WTC11 (cell line): ENCODE results near the gene STAMBP. TPM values are rescaled to one million over a fixed set of nuclear protein-coding genes. Genes with fewer than 3 reads are reported as not detected.

ENCODE experiments used
- ATAC-seq: fragments of 200-7000 bp; cut with Tn5 transposase; 2 replicates; pipeline ENCODE4 v1.10.0; 2021; ENCODE audit warnings: mild to moderate bottlenecking, moderate library complexity
- CTCF ChIA-PET: fragments of 300-600 bp; sonication (Branson Sonifier 250); formaldehyde crosslinking; loops from one replicate; lab custom pipeline; 2021; ENCODE audit warnings: antibody characterized with exemption; lab: Charles Lee
- POLR2A ChIA-PET: fragments of 350-600 bp; sonication (Branson Sonifier 250); formaldehyde crosslinking; loops from one replicate; lab custom pipeline; 2021; ENCODE audit warnings: antibody characterized with exemption; lab: Charles Lee
- DNase-seq: peaks from one replicate; pipeline ENCODE4 v3.0.0; 2021; ENCODE audit warnings: low spot score
- H3K27ac Mint-ChIP-seq: 2 replicates; pipeline ENCODE4 v1.8.0; 2021; ENCODE audit warnings: mixed read lengths
- H3K27me3 Mint-ChIP-seq: 2 replicates; pipeline ENCODE4 v1.8.0; 2021; ENCODE audit warnings: low read depth, mild to moderate bottlenecking, moderate library complexity, mixed read lengths
- H3K36me3 Mint-ChIP-seq: 2 replicates; pipeline ENCODE4 v1.8.0; 2021; ENCODE audit warnings: mixed read lengths
- H3K4me1 Mint-ChIP-seq: 2 replicates; pipeline ENCODE4 v1.8.0; 2022; ENCODE audit warnings: mixed read lengths
- H3K4me3 Mint-ChIP-seq: 2 replicates; pipeline ENCODE4 v1.8.0; 2021; ENCODE audit warnings: mild to moderate bottlenecking, moderate library complexity, mixed read lengths
- H3K9me3 Mint-ChIP-seq: 2 replicates; pipeline ENCODE4 v1.8.0; 2021; ENCODE audit warnings: mixed read lengths
- FOXK1 ChIP-seq: sonication (generic); formaldehyde crosslinking; IDR thresholded peaks from 2 replicates; pipeline ENCODE4 v1.8.0; 2022; ENCODE audit warnings: mild to moderate bottlenecking, moderate library complexity, missing genetic modification reagents
- JAZF1 ChIP-seq: fragments of 250-450 bp; sonication (Bioruptor Pico); IDR thresholded peaks from 2 replicates; pipeline ENCODE4 v1.9.0; 2021; ENCODE audit warnings: moderate library complexity, mild to moderate bottlenecking, inconsistent platforms
- JUN ChIP-seq: sonication (generic); formaldehyde crosslinking; IDR thresholded peaks from 2 replicates; pipeline ENCODE4 v1.8.0; 2023; ENCODE audit warnings: mild to moderate bottlenecking, missing genetic modification reagents
- NFYB ChIP-seq: sonication (generic); formaldehyde crosslinking; conservative IDR thresholded peaks from 2 replicates; pipeline ENCODE4 v1.8.0; 2022; ENCODE audit warnings: low read depth, missing genetic modification reagents
- NR1H2 ChIP-seq: sonication (generic); formaldehyde crosslinking; IDR thresholded peaks from 2 replicates; pipeline ENCODE4 v1.9.0; 2021; ENCODE audit warnings: mild to moderate bottlenecking, moderate library complexity, missing genetic modification reagents
- SMAD4 ChIP-seq: sonication (generic); formaldehyde crosslinking; IDR thresholded peaks from 2 replicates; pipeline ENCODE4 v1.8.0; 2022; ENCODE audit warnings: mild to moderate bottlenecking, missing genetic modification reagents
- TCF7 ChIP-seq: sonication (generic); formaldehyde crosslinking; IDR thresholded peaks from 2 replicates; pipeline ENCODE4 v1.8.0; 2022; ENCODE audit warnings: mild to moderate bottlenecking, low read depth, missing genetic modification reagents, moderate library complexity
- ZNF263 ChIP-seq: sonication (generic); formaldehyde crosslinking; IDR thresholded peaks from 2 replicates; pipeline ENCODE4 v1.8.1; 2022; ENCODE audit warnings: low read depth, mild to moderate bottlenecking, moderate library complexity, missing genetic modification reagents
- total RNA-seq: library from RNA; stranded (reverse); gene quantifications from 3 replicates; pipeline ENCODE4 v1.2.3, GENCODE V29; 2021
- TF ChIP-seq, protein P1 (sequence below): fragments of 250-450 bp; sonication (Bioruptor Pico); IDR thresholded peaks from 2 replicates; pipeline ENCODE4 v2.1.2; 2022; ENCODE audit warnings: mild to moderate bottlenecking, moderate library complexity
- TF ChIP-seq, protein P2 (sequence below): sonication (generic); formaldehyde crosslinking; conservative IDR thresholded peaks from 2 replicates; pipeline ENCODE4 v1.8.1; 2022; ENCODE audit warnings: mild to moderate bottlenecking, missing genetic modification reagents
- TF ChIP-seq, protein P3 (sequence below): sonication (generic); formaldehyde crosslinking; IDR thresholded peaks from 2 replicates; pipeline ENCODE4 v1.8.1; 2023; ENCODE audit warnings: mild to moderate bottlenecking, missing genetic modification reagents
- TF ChIP-seq, protein P4 (sequence below): sonication (generic); formaldehyde crosslinking; IDR thresholded peaks from 2 replicates; pipeline ENCODE4 v1.8.1; 2022; ENCODE audit warnings: missing genetic modification reagents, borderline replicate concordance
- TF ChIP-seq, protein P5 (sequence below): fragments of 250-450 bp; sonication (Bioruptor Pico); conservative IDR thresholded peaks from 2 replicates; pipeline ENCODE4 v1.9.0; 2021; ENCODE audit warnings: mild to moderate bottlenecking
- TF ChIP-seq, protein P6 (sequence below): sonication (generic); formaldehyde crosslinking; conservative IDR thresholded peaks from 2 replicates; pipeline ENCODE4 v1.8.1; 2023; ENCODE audit warnings: mild to moderate bottlenecking, low read depth, missing genetic modification reagents, moderate library complexity
- TF ChIP-seq, protein P7 (sequence below): fragments of 250-450 bp; sonication (Bioruptor Pico); IDR thresholded peaks from 2 replicates; pipeline ENCODE4 v1.9.0; 2021; ENCODE audit warnings: mild to moderate bottlenecking

STAMBP gene
- total RNA-seq, 1 experiment from 2014 or later, result 40.9 TPM

DNA sequence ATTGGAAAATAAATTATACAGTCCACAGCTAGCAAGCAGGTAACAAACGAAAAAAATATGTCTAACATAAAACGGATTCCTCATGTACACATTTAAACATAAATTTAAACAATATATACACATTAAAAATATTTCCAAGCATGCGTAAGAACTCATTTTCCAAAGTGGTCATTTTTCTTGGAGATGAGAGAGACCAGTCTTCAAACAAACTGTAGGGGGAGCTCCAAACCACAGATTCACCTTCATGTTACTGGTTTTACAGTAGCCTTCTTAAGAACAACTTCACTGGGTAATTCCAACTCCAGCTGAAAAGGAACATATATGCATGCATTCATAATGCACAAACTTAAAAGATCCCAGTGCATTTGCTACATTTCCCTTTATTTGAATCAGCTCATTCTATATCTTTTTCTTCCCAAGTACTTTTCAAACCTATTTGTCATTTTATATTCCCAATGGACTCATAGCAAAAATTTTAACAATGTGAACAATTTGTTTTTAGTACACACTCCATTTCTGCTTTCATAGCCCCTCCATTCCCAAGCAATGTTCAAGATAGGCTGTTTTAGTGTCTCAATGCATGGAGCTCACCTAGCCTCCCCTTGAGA lies 4.7 kb upstream of the STAMBP start (continued):
- TF ChIP-seq, protein P1, sequence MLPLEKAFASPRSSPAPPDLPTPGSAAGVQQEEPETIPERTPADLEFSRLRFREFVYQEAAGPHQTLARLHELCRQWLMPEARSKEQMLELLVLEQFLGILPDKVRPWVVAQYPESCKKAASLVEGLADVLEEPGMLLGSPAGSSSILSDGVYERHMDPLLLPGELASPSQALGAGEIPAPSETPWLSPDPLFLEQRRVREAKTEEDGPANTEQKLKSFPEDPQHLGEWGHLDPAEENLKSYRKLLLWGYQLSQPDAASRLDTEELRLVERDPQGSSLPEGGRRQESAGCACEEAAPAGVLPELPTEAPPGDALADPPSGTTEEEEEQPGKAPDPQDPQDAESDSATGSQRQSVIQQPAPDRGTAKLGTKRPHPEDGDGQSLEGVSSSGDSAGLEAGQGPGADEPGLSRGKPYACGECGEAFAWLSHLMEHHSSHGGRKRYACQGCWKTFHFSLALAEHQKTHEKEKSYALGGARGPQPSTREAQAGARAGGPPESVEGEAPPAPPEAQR (CRISPR knock-in tag), result no peak
- TF ChIP-seq, all 79 proteins: peak for 1

DNA sequence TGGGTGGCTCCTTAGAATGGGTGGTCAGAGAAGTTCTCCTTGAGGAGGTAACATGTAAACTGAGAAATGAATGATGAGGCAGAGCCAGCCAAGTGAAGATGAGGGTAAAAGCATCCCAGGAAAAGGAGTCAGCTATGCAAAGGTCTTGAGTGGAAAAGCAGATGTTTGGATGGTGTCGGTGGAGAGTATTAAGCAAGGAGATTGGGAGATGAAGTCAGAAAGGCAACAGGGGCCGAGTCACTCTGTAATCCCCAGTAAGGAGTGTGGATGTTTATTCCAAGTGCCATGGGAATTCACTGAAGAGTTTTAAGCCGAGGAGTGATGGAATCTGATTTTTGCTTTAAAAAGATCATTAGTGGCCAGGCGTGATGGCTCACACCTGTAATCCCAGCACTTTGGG lies 3.4 kb upstream of the STAMBP start:
- peaks cover 46% of the 10 kb centered on the region for H3K27me3 Mint-ChIP-seq
- H3K27ac Mint-ChIP-seq, result no peak overlapping the region
- H3K4me1 Mint-ChIP-seq, result peaks cover 22% of the 10 kb centered on the region
- H3K36me3 Mint-ChIP-seq, result no peaks in the 10 kb centered on the region
- H3K9me3 Mint-ChIP-seq, result peaks cover 8% of the 10 kb centered on the region
- H3K4me3 Mint-ChIP-seq, result no peak overlapping the region
- DNase-seq, result no peak
- POLR2A ChIA-PET, result no interaction called here
- ATAC-seq, result no peak
- CTCF ChIA-PET, result no interaction called here
- no peak for TF ChIP-seq FOXK1 (CRISPR knock-in tag)

DNA sequence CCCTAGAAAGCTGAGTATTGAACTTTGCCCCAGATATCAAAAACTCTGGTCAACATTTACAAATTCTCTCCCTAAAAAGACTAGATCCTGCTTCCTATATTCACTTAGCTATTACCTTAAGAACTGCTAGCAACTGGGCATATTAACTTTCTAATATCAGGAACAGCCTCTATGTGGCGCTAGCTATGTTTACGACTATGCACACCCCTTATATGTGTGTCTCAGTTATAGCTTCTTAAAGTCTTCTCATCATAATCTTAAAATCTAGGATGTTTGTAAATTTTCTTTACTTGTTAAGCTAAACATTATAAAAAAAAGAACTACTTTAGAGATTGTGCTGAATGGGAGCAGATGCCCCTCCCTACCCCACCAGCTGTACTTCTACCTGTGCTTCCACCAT lies 1.7 kb upstream of the STAMBP start:
- POLR2A ChIA-PET, result interaction anchor here (0.5 kb wide), 1 partner anchor 84 kb away, joined by 4 read pairs; no protein-coding TSS in a partner anchor
- H3K4me3 Mint-ChIP-seq, result no peak overlapping the region
- H3K9me3 Mint-ChIP-seq, result peaks cover 8% of the 10 kb centered on the region

DNA sequence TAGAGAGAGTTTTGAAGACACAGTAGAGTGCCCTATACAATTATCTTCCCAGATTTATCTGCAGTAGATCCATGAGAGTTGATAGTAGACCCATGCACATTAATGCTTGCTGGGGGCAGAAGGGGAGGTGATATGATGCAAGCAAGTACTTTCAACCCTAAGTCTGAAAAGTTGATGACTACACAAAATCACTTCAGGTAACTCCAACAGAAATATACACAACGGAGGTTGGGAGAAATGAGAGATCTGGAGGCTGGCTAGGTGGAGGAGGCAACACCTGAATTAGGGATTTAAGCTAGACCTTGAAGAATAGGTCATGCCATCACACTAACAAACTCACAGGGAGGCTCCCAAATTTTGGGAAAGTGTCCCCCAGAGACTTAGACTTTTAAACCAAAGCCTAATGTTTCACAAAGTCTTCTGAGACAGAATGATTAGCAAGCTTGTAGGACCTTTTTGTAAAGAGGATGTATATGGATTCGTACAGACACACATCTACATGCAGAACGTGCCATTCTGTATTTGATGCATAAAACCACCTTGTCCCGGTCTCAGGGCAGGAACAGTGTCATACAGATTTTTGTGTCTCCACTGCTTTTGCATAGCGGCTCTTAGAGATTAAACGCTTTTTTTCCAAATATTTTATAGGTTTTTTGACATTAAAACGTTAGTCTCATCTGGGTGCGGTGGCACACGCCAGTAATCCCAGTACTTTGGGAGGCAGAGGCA lies 937 bp upstream of the STAMBP start:
- peaks cover 15% of the 10 kb centered on the region for H3K36me3 Mint-ChIP-seq
- peak overlapping the region; percentile 94 for H3K4me3 Mint-ChIP-seq
- ChIA-PET POLR2A (interaction anchor here (0.5 to 1.0 kb wide), 3 partner anchors 48 to 293 kb away, joined by 3 to 4 read pairs (median 3); partner anchors contain the start of gene DUSP11), CTCF (interaction anchor here (0.6 to 3.0 kb wide), 14 partner anchors 10 to 507 kb away, joined by 3 to 20 read pairs (median 4); partner anchors contain the start of genes BOLA3, MOB1A and TPRKB)
- no peak overlapping the region for H3K27ac Mint-ChIP-seq
- peaks cover 22% of the 10 kb centered on the region for H3K4me1 Mint-ChIP-seq
- peaks cover 12% of the 10 kb centered on the region for H3K9me3 Mint-ChIP-seq
- H3K27me3 Mint-ChIP-seq, result peaks cover 27% of the 10 kb centered on the region
- ATAC-seq (no peak), DNase-seq (no peak)
- no peak for TF ChIP-seq TCF7 (CRISPR knock-in tag)
- no peak for TF ChIP-seq JUN (CRISPR knock-in tag)
- TF ChIP-seq, protein P2, sequence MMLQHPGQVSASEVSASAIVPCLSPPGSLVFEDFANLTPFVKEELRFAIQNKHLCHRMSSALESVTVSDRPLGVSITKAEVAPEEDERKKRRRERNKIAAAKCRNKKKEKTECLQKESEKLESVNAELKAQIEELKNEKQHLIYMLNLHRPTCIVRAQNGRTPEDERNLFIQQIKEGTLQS (CRISPR knock-in tag), result no peak
- no peak for TF ChIP-seq SMAD4 (CRISPR knock-in tag)
- TF ChIP-seq, protein P3, sequence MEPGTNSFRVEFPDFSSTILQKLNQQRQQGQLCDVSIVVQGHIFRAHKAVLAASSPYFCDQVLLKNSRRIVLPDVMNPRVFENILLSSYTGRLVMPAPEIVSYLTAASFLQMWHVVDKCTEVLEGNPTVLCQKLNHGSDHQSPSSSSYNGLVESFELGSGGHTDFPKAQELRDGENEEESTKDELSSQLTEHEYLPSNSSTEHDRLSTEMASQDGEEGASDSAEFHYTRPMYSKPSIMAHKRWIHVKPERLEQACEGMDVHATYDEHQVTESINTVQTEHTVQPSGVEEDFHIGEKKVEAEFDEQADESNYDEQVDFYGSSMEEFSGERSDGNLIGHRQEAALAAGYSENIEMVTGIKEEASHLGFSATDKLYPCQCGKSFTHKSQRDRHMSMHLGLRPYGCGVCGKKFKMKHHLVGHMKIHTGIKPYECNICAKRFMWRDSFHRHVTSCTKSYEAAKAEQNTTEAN (CRISPR knock-in tag), result no peak
- TF ChIP-seq, protein P4, sequence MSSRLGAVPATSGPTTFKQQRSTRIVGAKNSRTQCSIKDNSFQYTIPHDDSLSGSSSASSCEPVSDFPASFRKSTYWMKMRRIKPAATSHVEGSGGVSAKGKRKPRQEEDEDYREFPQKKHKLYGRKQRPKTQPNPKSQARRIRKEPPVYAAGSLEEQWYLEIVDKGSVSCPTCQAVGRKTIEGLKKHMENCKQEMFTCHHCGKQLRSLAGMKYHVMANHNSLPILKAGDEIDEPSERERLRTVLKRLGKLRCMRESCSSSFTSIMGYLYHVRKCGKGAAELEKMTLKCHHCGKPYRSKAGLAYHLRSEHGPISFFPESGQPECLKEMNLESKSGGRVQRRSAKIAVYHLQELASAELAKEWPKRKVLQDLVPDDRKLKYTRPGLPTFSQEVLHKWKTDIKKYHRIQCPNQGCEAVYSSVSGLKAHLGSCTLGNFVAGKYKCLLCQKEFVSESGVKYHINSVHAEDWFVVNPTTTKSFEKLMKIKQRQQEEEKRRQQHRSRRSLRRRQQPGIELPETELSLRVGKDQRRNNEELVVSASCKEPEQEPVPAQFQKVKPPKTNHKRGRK (CRISPR knock-in tag), result no peak
- TF ChIP-seq, protein P5, sequence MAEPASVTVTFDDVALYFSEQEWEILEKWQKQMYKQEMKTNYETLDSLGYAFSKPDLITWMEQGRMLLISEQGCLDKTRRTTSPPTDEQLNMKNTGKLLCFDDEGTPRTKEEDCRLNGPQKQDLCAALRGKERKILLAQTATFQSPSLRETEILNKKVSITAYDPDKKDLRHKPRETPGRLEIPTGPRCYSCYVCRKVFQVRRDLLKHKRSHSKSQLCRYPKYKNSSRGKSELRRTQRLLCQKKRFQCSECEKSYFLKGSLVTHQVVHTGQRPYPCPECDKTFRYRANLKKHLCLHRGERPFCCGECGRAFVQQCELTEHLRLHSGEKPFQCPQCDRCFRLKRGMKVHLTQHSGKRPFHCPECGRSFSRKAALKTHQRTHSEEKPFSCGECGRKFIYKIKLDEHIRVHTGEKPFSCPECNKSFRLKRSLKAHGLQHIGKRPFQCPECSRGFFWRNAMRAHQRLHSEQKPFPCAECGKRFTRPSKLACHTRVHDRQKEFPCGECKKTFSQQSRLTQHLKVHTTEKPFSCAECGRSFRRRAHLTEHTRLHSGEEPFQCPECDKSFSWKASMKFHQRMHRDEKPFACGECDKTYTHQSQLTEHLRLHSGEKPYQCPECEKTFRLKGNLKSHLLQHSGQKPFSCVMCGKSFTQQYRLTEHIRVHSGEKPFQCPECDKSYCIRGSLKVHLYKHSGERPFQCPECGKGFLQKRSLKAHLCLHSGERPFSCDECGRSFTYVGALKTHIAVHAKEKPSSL (CRISPR knock-in tag), result no peak
- TF ChIP-seq, protein P6, sequence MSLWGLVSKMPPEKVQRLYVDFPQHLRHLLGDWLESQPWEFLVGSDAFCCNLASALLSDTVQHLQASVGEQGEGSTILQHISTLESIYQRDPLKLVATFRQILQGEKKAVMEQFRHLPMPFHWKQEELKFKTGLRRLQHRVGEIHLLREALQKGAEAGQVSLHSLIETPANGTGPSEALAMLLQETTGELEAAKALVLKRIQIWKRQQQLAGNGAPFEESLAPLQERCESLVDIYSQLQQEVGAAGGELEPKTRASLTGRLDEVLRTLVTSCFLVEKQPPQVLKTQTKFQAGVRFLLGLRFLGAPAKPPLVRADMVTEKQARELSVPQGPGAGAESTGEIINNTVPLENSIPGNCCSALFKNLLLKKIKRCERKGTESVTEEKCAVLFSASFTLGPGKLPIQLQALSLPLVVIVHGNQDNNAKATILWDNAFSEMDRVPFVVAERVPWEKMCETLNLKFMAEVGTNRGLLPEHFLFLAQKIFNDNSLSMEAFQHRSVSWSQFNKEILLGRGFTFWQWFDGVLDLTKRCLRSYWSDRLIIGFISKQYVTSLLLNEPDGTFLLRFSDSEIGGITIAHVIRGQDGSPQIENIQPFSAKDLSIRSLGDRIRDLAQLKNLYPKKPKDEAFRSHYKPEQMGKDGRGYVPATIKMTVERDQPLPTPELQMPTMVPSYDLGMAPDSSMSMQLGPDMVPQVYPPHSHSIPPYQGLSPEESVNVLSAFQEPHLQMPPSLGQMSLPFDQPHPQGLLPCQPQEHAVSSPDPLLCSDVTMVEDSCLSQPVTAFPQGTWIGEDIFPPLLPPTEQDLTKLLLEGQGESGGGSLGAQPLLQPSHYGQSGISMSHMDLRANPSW, result no peak

More for the DNA sequence above, 1.7 kb upstream of the STAMBP start:
- TF ChIP-seq ZNF263 (CRISPR knock-in tag), result no peak
- no peak for TF ChIP-seq NFYB (CRISPR knock-in tag)
- TF ChIP-seq, protein P7, sequence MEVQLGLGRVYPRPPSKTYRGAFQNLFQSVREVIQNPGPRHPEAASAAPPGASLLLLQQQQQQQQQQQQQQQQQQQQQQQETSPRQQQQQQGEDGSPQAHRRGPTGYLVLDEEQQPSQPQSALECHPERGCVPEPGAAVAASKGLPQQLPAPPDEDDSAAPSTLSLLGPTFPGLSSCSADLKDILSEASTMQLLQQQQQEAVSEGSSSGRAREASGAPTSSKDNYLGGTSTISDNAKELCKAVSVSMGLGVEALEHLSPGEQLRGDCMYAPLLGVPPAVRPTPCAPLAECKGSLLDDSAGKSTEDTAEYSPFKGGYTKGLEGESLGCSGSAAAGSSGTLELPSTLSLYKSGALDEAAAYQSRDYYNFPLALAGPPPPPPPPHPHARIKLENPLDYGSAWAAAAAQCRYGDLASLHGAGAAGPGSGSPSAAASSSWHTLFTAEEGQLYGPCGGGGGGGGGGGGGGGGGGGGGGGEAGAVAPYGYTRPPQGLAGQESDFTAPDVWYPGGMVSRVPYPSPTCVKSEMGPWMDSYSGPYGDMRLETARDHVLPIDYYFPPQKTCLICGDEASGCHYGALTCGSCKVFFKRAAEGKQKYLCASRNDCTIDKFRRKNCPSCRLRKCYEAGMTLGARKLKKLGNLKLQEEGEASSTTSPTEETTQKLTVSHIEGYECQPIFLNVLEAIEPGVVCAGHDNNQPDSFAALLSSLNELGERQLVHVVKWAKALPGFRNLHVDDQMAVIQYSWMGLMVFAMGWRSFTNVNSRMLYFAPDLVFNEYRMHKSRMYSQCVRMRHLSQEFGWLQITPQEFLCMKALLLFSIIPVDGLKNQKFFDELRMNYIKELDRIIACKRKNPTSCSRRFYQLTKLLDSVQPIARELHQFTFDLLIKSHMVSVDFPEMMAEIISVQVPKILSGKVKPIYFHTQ, result no peak
- no peak for TF ChIP-seq NR1H2
- no peak for TF ChIP-seq JAZF1 (CRISPR knock-in tag)
- TF ChIP-seq, all 79 proteins: peak for 0
- CTCF ChIA-PET, result interaction anchor here (0.6 to 3.0 kb wide), 12 partner anchors 9 to 466 kb away, joined by 3 to 20 read pairs (median 3); partner anchors contain the start of gene MOB1A
- H3K27ac Mint-ChIP-seq, result no peak overlapping the region
- ATAC-seq, result no peak
- no peak for DNase-seq
- H3K36me3 Mint-ChIP-seq, result peaks cover 10% of the 10 kb centered on the region
- peaks cover 22% of the 10 kb centered on the region for H3K4me1 Mint-ChIP-seq
- H3K27me3 Mint-ChIP-seq, result peaks cover 31% of the 10 kb centered on the region
